Measurements from ENCODE around the gene MDM2.

The MDM2 gene

DNA sequence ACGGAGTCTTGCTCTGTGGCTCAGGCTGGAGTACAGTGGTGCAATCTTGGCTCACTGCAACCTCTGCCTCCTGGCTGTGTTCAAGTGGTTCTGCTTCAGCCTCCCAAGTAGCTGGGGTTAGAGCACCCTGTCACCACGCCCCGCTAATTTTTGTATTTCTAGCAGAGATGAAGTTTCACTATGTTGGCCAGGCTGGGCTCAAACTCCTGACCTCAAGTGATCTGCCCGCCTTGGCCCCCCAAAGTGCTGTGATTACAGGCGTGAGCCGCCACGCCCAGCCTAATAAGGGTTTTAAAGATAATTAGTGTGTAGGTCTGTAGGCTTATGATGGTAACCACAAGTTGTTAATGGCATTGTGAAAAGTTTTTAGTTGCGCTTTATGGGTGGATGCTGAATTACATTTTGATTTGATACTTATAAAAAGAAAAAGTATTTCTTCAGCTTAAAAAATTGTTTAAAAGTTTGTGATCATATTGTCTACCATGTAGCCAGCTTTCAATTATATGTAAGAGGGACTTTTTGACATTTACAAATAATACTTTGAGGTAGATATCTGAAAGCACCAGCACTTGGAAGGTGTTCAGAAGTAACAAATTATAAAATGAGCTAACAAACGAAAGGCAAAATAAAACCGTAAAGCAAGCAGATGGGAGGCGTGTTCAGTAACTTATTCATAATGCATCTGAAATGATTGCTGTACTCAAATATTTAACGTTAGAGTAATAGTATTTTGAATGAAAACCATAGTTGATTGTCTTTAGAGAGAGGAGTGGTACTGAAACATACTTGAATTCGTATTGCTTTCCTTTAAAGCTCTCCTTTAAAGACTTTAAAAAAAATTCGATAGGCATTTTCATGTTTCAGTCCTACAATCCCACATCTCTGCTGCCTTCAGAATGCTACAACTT is 37.1 kb downstream of the MDM2 start:
- DNase-seq (ENCODE audit: low read depth), result no peak
- no peak overlapping the region for H3K4me3 ChIP-seq (replicated peaks; ENCODE audit: low read depth, low read length)
- TF ChIP-seq CTCF (IDR thresholded peaks at IDR 0.05; ENCODE audit: low read length, missing control alignments), result no peak

DNA sequence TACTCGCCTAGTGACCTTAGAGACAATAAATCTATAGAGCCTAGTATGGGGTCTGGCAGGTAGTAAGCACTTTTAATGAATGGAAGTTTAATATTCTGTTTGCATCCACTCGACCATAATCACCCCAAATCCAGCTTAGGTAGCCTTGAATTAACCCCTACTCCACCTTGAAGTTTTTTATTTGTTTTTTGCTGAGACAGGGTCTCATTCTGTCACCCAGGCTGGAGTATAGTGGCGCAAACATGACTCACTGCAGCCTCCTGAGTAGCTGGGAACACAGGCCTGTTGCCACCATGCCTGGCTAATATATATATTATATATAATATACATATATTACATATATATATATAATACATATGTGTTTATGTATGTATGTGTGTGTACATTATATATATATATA is 38.8 kb downstream of the MDM2 start:
- TF ChIP-seq CTCF (IDR thresholded peaks at IDR 0.05; ENCODE audit: low read length, missing control alignments), result no peak
- DNase-seq (ENCODE audit: low read depth), result no peak
- no peak overlapping the region for H3K4me3 ChIP-seq (replicated peaks; ENCODE audit: low read depth, low read length)

- no peak for TF ChIP-seq CTCF (IDR thresholded peaks at IDR 0.05; ENCODE audit: low read length, missing control alignments)
- H3K4me3 ChIP-seq (replicated peaks; ENCODE audit: low read depth, low read length), result no peak overlapping the region
- no peak for DNase-seq (ENCODE audit: low read depth)
These were observed 42.4 kb downstream of the MDM2 start for GRCh38 chr12:68850390-68850789.

DNA sequence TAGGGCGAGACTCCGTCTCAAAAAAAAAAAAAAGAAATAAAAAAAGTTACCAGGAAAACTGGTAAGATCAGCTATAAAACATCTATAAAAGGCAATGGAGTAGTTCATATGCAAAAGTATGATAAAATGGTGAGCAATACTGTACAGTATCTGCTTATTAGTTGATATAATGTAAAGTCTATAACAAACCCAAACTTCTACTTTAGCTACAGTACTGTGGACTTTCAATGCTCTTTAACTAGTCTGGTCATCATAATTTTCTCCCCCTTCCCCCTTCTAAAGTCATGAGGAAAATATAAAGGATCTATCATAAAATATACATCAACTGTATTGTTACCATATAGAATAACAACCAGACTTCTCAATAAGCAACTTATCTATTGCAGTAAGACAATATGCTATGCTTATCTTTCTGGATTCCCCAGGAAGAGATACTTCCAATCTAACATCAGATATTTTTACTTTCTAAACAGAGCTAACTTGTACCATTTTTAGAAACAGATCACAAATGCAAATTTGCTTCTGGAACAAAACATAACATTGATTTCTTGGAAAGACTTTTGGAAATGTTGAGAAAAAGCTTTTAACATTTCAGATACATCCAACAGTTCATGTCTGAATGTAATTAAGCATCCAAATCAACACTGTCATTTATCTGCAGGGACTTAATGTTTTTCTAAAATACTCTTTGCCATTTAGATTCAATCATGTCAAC is 43.8 kb downstream of the MDM2 start:
- DNase-seq (ENCODE audit: low read depth), result no peak
- H3K4me3 ChIP-seq (replicated peaks; ENCODE audit: low read depth, low read length), result no peak overlapping the region
- TF ChIP-seq CTCF (IDR thresholded peaks at IDR 0.05; ENCODE audit: low read length, missing control alignments), result no peak

DNA sequence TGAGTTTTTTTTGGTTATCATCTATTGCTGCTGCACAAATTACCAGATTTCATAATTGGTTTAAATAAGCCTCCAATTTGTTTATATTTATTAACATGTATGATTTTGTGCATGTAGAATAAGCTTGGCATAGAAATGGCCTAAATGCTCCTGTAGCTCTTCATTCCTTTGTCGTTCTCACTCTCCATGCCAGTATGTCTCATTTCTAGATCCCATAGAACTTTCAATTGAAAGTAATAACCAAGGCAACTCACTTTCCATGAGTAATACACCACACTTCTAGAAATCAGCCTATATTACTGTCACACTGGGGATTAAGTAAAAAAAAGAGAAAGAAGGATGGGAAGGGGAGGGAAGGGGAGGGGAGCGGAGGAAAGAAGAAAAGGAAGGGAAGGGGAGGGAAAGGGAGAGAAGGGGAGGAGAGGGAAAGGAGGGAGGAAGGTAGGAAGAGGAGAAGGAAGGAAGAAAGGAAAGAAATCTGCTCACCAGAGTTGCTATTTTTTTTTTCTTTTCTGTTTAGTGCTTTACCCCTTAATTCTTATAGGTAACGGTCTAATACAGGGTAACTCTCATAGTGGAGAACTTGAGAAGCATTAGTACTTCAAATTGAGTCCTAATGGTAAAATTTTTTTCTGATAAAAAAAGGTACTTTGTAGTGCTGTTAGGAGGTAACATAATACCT is 45.6 kb downstream of the MDM2 start:
- no peak for TF ChIP-seq CTCF (IDR thresholded peaks at IDR 0.05; ENCODE audit: low read length, missing control alignments)
- no peak for DNase-seq (ENCODE audit: low read depth)

GRCh38 chr12:68854078-68854468 is 46.1 kb downstream of the MDM2 start:
- no peak for DNase-seq (ENCODE audit: low read depth)
- no peak for TF ChIP-seq CTCF (IDR thresholded peaks at IDR 0.05; ENCODE audit: low read length, missing control alignments)
- H3K4me3 ChIP-seq (replicated peaks; ENCODE audit: low read depth, low read length), result no peak overlapping the region

More for the DNA sequence above, 45.6 kb downstream of the MDM2 start:
- H3K4me3 ChIP-seq (replicated peaks; ENCODE audit: low read depth, low read length), result no peak overlapping the region

All from fibroblast of pulmonary artery (primary cell).